GM19043 (cell line): ENCODE data around the gene ATG4D.
"Not testable (repeated sequence)": the region's sequence is repeated elsewhere in the genome, so short reads cannot be mapped to it uniquely, and the experiment has no call there.

ENCODE experiments used
- ATAC-seq: cut with Tn5 transposase; IDR thresholded peaks from one replicate; pipeline ENCODE4 v1.9.1; 2021; ENCODE audit warnings: low read depth; ENCODE audit not compliant: unreplicated experiment

The ATG4D gene

GRCh38 chr19:10518444-10519361, 25.0 kb upstream of the ATG4D start:
- ATAC-seq, result no peak

GRCh38 chr19:10519421-10519820, 24.3 kb upstream of the ATG4D start:
- ATAC-seq, result no peak

GRCh38 chr19:10520652-10521318, 22.9 kb upstream of the ATG4D start:
- no peak for ATAC-seq

- no peak for ATAC-seq
These were observed 22.1 kb upstream of the ATG4D start for GRCh38 chr19:10521461-10522171.

- ATAC-seq, result no peak
These were observed 20.5 kb upstream of the ATG4D start for GRCh38 chr19:10523135-10523636.

GRCh38 chr19:10525636-10526035, 18.1 kb upstream of the ATG4D start:
- no peak for ATAC-seq

- not testable (repeated sequence) for ATAC-seq
These were observed 16.8 kb upstream of the ATG4D start for GRCh38 chr19:10526887-10527286.

GRCh38 chr19:10532457-10532856, 11.2 kb upstream of the ATG4D start:
- no peak for ATAC-seq

- no peak for ATAC-seq
These were observed 9.9 kb upstream of the ATG4D start for GRCh38 chr19:10533646-10534386.

GRCh38 chr19:10535613-10536012, 8.1 kb upstream of the ATG4D start:
- no peak for ATAC-seq

- no peak for ATAC-seq
These were observed 6.0 kb upstream of the ATG4D start for GRCh38 chr19:10537668-10538067.

- ATAC-seq, result no peak
These were observed 5.3 kb upstream of the ATG4D start for GRCh38 chr19:10538204-10538983.

- ATAC-seq, result not testable (repeated sequence)
These were observed 4.7 kb upstream of the ATG4D start for GRCh38 chr19:10539016-10539415.

- no peak for ATAC-seq
These were observed 665 bp upstream of the ATG4D start for GRCh38 chr19:10543059-10543419.

- ATAC-seq, result no peak
These were observed 593 bp downstream of the ATG4D start for GRCh38 chr19:10544242-10544752.

- no peak for ATAC-seq
These were observed 1.1 kb downstream of the ATG4D start for GRCh38 chr19:10544753-10545251.

- ATAC-seq, result no peak
These were observed 3.1 kb downstream of the ATG4D start for GRCh38 chr19:10546817-10547216.

GRCh38 chr19:10548746-10549276, 5.1 kb downstream of the ATG4D start:
- no peak for ATAC-seq

- ATAC-seq, result no peak
These were observed 6.0 kb downstream of the ATG4D start for GRCh38 chr19:10549733-10550132.
